CD1c-positive myeloid dendritic cell (primary cell): ENCODE data around the gene FLYWCH1.

ENCODE experiments used
- DNase-seq: peaks from one replicate; pipeline ENCODE4 v3.0.0-alpha.2; 2016; ENCODE audit errors: extremely low spot score

The FLYWCH1 gene, protein sequence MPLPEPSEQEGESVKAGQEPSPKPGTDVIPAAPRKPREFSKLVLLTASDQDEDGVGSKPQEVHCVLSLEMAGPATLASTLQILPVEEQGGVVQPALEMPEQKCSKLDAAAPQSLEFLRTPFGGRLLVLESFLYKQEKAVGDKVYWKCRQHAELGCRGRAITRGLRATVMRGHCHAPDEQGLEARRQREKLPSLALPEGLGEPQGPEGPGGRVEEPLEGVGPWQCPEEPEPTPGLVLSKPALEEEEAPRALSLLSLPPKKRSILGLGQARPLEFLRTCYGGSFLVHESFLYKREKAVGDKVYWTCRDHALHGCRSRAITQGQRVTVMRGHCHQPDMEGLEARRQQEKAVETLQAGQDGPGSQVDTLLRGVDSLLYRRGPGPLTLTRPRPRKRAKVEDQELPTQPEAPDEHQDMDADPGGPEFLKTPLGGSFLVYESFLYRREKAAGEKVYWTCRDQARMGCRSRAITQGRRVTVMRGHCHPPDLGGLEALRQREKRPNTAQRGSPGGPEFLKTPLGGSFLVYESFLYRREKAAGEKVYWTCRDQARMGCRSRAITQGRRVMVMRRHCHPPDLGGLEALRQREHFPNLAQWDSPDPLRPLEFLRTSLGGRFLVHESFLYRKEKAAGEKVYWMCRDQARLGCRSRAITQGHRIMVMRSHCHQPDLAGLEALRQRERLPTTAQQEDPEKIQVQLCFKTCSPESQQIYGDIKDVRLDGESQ

DNA sequence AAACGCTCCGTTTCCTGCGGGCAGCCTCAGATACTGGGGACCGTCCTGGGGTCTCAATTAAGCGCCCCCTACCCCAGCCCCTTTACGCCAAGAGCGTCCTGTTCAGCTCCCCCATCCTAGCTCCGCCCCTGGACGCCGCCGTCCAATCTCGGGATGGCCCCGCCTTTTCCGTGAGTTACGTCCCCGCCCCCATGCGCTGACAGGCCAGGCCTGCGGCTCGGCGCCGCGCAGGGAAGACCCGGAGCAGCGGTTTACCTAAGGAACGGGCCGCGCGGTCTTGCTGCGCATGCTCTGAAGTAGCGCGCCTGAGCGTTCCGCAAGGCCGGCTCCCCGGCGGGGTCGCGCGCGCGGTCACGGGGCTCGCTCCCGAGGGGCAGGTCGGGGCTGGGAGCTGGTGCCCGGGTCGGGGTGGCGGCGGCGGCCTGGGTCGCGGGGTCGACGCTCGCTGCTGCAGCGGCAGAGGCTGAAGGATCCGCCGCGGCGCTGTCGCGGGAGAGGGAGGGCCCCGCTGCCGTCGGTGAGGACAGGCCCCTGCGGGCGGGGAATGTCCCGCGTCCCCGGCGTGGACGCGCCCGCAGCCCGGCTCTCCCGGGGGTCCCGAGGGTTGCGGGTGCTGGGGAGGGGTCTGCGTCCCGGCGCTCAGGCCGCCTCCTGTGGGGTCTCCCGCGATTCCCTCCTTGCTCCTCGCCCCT is at the start of gene FLYWCH1:
Gene FLYWCH1 (plus strand): TSS at position 294 of the 692 bp plus-strand sequence. CDS start 17,755 bp downstream, outside the sequence.
- DNase-seq, result peak; percentile 99

DNA sequence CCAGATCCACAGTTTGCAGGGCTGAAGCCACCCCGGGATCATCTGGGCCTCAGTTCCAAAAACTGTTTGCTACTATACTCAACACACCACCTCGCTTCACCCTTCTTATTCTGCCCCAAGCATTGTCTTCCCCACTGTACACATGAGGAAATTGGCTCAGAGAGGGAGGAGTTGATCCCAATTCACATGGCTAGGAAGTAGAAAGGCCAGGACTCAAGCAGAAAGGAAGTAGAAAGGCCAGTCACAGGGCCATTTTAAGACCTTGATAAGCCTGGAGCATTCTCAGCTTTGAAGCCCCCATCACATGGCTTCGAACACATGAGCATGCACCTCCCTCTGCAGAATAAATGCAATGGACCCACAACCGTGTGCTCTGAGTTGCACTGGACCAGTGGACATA is 46.1 kb upstream of the FLYWCH1 start:
- no peak for DNase-seq

DNA sequence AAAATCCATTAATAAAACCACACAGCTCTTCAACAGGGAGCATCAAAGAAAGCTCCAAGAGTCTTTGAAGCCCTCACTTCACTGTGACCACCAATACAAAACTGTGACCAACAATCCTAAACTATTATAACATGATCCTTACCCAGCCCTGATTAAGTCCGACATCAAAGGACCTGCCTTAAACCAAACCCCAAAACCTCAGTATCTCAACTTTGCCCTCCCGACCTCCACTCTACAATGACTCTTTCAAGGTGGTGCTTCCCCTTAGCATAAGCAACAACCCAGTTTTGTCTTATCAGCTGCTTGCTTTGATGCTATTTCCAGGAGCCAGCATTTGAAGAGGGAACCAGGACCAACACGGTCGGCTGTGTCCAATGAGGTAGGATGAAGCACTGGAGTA is 45.3 kb upstream of the FLYWCH1 start:
- DNase-seq, result no peak

DNA sequence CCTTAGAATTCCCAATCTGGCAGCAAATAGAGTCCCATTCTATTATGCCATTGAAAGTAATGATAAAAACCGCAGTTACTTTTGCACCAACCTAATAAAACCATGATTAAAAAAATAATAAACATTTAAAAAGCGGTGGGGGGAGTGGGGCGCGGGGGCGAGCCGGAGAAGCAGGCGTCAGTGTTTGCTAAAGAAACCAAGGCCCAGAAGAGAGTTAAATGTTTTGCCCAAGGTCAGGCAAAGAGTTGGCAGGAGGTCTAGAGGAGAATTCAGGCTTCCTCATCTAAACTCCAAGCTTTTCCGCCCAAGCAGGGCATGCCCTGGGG is 44.1 kb upstream of the FLYWCH1 start:
- DNase-seq, result no peak

DNA sequence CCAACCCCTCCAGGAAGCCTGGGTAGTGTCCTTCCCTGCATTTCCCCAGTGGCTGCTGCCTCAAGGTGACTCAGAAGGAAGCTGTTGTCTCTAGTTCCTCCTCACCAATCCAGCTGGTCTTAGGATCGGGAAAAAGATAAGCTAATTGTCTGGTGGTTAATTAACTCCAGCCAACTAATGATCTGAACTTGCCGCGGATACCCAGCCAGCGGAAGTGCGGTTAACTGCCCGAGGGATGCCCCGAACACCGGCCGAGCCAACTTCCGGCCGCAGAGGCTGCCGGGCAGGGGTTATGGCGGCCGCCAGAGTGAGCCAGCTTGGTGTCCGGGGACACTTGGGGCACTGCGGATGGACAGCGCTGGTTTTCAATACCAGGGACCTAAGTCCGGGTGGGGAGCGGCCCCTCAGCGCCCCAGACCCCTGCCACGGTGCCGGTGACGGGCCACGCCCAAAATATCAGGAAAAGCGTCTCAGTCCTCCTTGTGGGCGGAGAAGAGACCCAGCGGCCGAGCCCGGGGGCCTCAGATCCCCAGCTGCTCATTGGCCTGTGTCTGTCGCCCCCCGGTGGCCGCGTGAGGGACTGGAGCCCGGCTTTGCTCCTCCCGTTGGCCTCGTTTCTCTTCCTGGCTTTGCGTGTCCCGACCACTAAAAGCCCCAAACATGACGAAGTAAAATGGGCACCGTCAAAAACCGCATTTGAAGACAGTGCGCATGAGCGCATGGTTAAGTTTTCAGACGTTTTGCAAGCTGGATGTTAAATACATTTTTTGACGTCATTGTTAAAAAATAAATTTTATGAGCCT is 43.5 kb upstream of the FLYWCH1 start:
- peak; percentile 96 for DNase-seq

DNA sequence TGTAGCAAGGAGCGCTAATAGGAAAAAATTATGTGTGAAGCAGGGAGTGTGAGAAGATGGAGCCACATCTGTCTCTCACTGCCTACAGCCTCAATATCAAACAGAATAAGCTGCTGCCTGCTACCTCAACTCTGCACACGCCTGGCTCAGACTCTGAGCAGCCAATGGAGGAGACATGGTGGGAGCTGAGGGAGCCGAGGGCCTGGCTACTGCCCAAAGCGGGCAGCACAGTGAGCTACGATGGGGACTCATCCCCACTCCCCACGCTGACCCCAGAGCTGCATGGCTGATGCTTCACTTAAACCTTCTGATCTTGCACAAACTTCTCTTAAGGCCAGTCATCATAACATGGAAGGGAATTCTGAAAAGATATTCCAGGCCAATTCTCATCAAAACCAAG is 39.8 kb upstream of the FLYWCH1 start:
- DNase-seq, result no peak

DNA sequence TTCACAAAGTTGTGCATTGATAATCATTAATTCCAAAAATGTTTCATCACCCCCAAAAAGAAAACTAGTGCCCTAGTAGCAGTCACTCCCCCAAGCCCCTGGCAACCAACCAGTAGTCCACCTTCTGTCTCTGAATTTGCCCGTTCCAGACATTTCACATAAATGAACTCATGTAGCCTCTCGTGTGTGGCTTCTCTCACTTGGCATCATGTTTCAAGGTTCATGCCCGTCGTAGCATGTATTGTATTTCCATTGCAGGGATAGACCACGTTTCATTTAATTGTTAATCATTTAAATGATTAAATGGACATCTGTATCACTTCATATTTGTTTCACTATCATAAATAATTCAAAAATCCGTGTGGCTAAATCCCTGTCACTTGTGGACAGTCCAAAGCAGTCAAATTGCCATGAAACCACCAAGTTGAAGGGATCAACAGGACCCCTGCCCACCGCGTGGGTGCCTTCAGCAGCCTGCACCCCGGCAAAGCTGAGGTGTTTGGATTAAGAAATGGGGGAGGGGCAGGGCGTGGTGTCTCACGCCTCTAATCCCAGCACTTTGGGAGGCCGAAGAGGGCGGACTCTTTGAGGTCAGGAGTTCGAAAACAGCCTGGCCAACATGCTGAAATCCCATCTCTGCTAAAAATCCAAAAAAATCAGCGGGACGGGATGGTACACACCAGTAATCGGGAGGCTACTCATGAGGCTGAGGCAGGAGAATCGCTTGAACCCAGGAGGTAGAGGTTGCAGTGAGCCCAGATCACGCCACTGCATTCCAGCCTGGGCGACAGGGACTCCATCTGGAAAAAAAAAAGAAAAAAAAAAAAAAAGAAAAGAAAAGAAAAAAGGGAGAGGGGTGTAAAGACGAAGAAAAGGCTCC is 37.5 kb upstream of the FLYWCH1 start:
- DNase-seq, result no peak

DNA sequence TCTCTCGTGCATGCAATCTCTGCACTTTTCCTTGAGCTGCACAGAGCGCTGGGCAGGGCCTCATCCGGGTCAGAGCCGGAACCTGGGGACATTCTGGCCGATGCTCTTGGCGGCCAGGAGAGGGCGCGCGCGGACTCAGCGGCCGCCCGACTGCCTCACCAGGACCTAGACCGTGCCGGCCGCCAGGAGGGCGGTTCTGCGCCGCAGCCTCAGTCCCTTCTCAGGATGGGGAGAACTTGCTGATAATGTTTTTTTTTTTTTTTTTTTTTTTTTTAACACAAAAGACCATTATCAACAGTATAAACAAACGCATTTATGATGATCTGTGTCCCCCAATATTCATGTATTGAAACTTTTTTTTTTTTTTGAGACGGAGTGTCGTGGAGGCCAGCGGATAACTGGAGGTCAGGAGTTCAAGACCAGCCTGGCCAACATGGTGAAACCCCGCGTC is 36.8 kb upstream of the FLYWCH1 start:
- peak; percentile 92 for DNase-seq

DNA sequence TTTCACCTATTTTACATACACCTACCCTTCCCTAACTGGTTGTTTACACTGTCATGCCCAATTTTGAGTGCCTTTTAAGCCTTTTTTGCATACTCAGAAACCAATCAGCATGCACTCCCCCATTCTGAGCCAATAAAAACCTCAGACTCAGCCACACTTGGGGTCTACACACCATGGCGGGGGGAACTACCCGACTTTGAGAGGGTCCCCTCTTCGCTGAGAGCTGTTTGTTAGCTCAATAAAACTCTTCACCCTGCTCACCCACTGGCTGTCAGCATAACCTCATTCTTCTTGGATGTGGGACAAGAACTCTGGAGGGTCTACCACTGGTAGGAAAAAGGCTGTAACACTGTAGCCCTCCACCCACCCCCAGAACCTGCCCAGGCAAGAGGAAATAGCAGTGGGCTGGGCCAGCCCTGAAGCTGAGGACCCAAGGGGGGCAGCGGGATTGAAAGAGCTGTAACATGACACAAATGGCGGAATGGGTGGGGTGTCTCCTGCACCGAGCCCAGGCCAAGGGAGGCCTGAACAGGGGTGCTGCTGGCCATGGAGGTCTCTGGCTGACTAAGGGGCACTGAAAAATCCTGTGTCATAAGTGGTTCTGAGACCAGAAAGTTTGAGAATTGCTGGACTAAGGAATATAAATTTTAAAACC is 31.8 kb upstream of the FLYWCH1 start:
- DNase-seq, result no peak

DNA sequence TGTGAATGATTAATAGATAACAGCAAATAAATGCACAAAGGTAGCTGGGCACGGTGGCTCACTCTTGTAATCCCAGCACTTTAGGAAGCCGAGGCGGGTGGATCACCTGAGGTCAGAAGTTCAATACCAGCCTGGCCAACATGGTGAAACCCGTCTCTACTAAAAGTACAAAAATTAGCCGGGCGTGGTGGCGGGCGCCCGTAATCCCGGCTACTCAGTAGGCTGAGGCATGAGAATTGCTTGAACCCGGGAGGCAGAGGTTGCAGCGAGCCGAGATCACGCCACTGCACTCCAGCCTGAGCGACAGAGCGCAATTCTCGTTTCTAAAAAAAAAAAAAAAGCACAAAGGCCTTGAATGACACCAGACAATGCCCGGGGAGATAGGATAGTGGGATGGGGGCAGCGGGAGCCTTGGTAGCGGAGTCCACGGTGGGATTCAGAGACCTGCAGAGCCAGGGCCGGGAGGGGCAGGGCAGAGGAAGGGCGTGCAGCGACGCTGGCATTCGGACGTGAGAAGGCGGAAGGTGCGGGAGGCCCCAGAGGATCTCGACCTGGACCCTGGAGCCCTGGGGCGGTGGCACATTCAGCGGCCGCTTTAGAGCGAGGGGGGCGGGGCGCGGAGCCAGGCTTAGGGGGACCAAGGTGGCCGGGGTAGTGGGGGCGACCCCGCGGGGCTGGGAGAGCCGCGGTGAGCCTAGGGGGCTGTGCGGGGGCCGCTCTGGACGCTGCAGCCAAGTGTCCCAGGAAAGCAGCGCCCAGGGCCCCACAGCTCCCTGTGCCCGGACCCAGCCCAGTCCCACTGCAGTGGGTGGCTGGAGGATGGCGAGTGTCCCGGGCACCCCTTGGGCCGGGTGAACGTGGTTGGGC is 29.7 kb upstream of the FLYWCH1 start:
- peak; percentile 47 for DNase-seq

DNA sequence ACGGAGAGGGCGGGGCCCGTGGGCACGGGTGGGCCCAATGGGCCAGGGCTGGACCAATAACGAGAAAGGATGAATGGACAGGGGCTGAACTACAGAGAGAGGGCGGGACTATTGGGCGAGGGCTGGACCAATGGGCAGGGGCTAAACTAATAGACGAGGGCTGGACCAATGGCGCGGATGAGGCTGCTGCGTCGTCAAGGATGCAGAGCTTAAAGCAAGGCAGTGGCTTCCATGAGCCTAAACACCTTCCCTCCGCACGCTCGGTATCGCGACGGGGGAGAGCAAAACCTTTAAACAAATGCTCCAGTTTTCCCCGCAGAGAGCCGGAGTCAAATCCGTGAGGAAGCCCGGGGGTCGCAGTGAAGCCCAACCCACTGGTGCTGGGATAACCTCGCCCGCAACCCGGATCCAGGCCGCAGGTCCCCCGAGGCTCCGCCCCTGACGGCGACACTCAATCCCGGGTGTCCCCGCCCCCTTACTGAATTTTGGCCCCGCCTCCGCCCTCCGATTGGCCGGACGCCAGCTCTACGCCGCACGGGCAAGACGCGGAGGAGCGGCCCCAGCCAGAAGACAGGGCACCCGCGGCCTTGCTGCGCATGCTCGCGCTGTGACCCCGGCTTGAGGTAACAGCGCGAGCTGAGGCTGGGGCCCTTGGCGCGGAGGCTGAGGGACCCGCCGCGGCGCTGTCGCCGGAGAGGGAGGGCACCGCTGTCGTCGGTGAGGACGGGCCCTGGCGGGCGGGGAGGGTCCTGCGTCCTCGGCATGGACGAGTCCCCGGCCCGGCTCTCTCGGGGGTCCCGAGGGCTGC is 28.9 kb upstream of the FLYWCH1 start, which contains the start of gene FLYWCH2:
Gene FLYWCH2 (plus strand): TSS at position 566 of the 808 bp plus-strand sequence. CDS start 13,235 bp downstream, outside the sequence.
- peak; percentile 99 for DNase-seq

DNA sequence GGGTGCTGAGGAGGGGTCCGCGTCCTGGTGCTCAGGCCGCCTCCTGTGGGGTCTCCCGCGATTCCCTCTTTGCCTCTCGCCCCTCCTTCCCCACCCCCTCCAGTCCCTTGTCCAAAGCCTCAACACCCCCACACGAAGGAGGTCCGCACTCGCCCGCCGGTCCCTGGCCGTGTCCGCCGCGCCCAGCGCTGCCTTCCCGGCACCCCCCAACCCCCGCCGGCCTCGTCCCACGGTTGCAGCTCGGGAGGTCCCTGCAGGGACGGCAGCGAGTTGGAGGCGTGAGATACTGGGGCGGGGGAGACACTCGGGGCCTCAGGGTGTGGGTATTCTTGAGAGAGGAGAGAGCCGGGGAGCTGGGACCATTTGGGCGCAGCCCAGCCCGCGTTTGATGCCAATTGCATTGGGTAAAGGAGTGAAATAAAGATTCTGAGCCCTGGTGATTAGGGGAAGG is 28.2 kb upstream of the FLYWCH1 start:
- no peak for DNase-seq

DNA sequence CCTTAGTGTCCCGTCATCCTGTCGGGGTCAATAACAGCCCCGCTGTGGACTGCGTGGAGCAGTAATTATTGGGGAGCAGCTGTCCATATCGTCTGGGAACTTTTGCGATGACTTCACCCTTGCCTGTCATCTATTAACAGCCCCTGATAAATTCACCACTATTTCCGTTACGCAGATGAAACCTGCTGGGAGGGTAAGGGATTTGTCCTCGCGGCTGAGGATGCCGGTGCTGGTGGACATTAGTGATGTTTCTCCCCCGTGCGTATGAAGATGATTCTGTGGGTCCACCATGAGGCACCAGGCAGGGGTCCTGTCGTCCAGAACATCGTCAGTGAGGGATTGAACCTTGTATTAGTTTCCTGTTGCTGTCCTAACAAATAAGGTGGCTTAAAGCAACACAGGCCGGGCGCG is 27.7 kb upstream of the FLYWCH1 start:
- no peak for DNase-seq

DNA sequence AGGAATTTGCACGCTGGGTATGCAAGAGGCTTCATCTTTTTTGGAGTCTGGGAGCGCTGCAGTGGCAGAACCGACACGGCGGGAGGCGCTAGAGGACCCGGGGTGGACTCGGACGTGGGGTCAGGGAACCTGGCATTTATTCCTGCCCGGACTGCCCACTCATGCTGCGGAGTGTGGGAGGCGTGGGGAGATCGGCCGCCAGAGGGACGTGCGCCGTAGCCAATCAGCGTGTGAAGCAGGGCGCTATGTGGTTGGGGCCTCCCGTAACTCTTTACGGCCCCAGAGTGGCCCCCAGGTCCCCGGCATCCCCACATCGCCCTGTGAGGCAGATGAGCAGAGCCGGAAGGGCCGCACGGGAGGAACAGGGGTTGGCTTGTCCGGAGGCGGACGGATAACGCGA is 17.5 kb upstream of the FLYWCH1 start:
- no peak for DNase-seq

DNA sequence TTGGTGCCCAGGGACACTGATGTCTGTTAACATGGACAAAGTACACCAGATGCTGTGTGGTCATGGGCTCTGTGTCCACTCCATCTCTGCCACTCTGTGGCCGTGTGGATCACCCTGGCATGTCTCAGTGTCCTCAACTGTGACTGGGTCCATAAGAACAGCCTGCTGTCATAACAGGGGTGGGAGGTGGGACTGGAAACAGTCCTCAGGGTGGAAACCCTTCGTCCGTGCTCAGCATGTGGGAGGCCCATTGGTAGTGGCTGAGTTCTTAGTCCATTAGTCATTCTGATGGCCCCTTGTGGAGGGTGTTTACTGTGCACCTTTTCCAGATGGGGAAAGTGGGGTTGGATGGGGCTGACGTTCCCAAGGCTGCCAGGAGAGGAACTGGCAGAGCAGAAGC is 15.9 kb upstream of the FLYWCH1 start:
- DNase-seq, result no peak

DNA sequence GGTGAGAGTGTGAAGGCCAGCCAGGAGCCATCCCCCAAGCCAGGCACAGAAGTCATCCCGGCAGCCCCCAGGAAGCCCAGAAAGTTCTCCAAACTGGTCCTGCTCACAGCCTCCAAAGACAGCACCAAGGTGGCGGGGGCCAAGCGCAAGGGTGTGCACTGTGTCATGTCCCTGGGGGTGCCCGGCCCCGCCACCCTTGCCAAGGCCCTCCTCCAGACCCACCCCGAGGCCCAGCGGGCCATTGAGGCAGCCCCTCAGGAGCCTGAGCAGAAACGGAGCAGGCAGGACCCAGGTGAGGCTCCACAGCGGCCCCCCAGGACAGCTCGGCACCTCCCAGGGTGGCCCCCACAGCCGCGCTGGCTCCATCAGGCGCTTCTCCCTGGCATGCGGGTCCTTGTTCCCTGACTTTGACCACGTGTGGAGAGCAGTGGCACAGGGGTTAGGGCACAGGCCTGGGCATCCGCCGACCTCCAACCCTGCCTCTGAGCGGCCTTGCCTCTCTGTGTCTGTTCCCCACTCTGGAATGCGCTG is 15.2 kb upstream of the FLYWCH1 start:
- no peak for DNase-seq

DNA sequence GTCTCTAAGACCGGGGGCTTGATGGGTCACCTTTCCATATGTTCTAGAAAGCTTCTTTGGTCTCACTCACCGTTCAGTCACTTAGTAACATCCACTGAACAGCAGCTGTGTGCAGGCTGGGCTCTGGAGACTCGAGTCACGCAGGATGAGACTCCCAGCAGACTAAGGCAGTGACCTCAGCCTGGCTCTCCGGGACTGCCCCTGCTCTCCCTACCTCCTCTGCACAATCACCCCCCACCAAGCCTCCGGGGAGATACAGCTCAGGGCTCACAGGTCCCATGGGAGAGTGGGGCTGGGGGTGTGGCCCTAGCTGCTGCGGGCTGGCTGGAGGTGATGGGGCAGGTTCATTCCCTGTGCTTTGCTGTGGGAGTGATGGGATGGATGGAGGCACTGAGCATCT is 14.6 kb upstream of the FLYWCH1 start:
- DNase-seq, result no peak
